Stimulated activated naive CD4-positive, alpha-beta T cell treated with Interleukin-2 at 50 U/mL for 16 hours (primary cell): Measurements from ENCODE around the gene TPR.
"Not testable (repeated sequence)": the region's sequence is repeated elsewhere in the genome, so short reads cannot be mapped to it uniquely, and the experiment has no call there.

Experiments
- DNase-seq: peaks from one replicate; lab custom pipeline; 2025; lab: John Stamatoyannopoulos, UW

The TPR gene

DNA sequence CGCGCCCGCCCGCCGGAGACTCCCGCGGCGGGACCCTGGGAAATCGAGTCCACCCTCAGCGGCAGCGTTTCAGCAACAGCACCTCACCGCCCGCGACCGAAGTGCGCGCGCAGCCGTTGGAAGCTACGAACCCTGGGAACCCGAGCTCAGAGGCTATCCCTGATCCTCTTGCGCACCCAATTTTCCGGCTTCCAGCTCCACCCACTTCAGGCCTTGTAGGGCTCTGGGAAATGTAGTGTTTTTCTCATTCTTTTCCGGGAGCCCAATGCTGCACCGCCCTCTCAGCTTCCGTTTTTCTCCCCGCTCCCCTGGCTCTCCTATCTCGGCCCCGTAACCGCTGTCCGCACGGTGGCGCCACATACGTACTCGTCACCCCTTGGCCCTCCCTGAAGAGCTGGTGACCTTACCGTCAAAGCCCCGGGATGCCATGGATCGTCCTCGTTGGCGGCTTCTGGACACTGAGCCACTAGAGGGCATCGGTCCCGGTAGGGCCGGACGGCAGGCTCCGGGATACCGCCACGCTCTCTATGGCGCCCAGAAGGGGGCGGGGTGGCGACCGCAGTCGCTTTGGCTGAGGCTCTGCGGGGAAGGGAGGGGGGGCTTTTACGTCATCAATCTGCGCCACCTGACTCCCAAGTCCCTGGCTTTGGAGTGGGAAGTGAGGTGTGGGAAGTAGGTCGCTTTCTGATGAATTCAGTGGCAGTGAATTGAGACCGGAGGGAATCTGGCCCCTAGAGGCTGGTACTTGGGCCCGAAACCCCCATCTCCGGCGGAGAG is at the start of gene TPR, which contains the start of gene ODR4:
Gene TPR (minus strand): TSS at position 102 of the 777 bp plus-strand sequence. CDS start 225 bp downstream, outside the sequence.
Gene ODR4 (plus strand): TSS at position 687 of the 777 bp plus-strand sequence. CDS start 3,948 bp downstream, outside the sequence.
- DNase-seq: peak; percentile 98

DNA sequence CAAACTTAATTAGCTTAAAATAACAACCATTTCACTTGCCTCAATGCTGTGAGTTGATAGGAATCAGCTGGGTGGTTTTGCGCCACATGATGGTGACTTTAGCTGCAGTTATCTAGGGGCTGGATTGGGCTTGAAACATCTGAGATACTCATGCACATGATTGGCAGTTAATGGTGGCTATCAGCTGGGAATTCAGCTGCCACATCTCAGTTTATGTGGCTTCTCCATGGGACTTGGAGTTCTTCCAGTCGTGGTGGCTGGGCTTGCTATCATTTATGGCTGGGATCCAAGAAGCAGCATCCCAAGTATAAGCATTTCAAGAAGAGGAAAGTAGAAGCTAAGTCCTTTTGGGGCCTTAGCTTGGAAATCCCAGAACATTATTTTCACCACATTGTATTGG is 49.5 kb upstream of the TPR start:
- DNase-seq: no peak

DNA sequence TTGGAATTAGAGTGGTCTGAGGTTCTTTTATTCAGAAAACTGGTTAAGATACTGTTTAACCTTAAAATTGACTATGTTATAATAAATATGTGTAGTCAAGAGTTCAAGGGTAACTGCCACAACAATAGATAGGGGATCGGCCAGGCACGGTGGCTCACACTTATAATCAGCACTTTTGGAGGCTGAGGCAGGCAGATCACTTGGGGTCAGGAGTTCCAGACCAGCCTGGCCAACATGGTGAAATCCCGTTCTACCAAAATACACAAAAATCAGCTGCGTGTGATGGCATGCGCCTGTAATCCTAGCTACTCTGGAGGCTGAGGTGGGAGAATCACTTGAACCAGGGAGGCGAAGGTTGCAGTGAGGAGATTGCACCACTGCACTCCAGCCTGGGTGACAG is 46.4 kb upstream of the TPR start:
- no peak for DNase-seq

DNA sequence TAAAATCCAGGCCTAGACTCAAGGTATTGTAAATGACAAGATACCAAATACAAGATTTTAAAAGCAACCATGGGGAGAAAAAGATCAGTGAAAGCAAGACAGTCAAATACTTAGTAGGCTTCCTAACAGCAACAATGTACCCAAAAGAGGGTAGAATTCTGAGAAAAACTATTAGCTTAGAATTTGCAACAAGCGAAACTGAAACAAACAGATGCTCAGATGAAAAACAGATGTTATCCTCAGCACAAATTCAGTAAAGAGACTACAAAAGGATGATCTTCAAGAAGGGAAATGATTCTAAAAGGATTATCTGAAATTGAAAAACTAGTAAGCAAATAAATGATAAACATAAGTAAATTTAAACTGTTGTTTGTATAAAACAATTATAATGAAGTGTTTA is 45.9 kb upstream of the TPR start:
- no peak for DNase-seq

DNA sequence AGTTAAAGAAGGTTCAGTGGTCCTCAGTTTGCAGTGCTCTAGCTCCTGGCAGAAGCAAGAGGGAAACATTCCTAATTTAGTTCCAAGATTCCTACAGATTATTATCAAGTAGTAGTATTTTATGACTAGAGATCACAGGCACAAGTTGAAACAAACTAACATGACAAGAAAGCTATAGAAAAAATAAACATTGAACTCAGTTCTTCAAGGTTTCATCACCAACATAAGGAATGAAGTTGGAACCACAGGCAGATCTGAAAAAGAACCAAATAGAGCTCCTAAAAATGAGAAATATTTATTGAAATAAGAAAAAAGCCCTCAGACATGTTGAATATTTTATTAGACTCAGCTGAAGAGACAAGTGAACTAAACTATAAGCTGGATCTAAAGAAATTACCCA is 45.3 kb upstream of the TPR start:
- no peak for DNase-seq

DNA sequence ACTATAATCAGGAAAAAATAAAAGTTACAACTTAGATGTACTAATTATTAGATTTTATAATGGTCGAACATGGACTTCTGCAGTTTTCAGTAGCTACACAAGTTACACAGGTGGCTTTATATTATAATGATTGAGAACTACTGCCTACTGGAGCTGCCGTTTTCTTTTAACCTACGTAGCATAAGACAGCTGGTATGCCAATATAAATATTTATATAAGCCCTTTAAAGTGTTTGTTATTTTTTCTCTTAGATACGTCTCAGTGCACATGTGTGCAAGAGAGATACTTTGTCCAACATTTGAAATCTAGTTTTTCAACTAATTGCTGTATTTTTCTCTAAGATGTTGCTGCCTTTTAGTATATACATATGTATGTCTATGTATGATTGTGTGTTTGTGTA is 43.5 kb upstream of the TPR start:
- DNase-seq: no peak

DNA sequence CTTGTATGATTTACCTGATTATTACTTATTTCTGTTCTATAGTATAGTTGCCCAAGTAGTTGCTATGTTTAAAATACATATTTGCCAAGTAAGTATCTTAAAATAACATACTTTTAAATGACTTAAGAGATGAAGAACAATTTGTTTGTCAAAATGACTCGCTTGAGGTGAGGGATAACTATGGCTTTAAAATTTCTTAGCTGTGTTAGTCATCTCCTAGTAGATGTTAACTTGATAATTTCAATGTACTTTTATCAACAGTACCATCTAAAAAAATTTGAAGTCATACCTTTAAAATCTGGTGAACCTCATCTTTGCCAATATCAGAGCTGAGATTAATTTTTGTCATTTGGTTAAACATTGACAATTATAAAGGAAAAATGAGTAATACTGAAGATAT is 38.3 kb upstream of the TPR start:
- no peak for DNase-seq

DNA sequence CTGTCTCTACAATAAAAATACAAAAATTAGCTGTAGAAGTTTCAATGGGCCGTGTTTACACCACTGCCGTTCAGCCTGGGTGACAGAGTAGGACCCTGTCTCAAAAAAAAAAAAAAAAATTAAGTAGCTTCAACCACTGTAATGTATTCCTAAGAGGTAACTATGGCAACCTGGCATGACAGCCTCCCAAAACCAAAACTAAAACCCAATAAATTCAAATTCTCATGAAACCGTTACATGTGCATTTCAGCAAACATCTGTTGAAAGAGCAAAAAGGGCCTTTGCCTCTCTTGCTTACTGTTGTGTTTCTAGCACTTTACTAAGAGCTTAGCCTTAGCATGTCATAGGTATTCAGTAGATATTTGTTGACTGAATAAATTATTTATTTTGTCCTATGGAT is 34.0 kb upstream of the TPR start:
- DNase-seq: no peak

DNA sequence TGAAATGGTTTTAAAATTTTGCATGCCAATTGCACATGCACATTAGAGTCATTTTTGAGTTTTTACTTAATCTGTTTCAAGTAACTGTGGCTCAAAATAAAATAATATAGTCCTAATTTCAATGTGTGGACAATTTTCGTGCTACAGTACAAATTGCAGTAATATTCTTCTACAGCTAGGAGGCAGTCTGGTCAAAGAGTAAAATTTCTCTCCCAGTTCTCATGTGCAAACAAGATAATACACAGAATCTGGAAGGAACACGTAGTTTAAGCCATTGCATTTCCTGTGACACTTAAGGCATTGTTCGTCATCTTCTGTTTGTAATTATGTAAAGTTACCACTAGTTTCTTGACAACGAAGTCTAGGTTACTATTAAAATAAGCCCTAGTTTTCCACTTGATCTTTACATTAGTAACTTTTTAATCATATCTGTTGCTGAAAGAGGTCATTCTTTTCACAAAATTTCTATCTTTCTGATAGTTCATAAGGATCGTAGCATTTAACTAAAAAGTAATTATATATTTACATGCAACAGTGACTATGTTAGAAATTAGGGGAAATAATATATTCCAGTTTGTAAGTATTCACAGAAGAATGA is 29.5 kb upstream of the TPR start:
- no peak for DNase-seq

DNA sequence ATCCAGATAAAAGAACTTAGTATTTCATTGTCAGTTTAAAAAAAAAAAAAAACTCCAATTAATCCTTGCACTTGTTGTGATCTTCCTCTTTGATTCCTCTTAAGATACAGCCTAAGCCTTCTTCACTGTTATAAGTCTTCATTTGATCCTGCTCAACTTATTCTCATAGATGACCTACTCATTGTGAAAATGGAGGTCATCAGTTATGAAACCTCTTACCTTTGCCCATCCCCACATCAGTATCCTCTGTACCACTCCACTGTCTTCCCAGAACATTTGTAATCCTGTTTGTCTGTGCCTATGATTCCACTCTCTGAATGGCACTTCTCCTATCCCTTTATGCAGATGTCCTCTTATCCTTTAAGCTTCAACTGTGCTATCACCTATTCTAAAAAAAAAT is 28.6 kb upstream of the TPR start:
- no peak for DNase-seq

DNA sequence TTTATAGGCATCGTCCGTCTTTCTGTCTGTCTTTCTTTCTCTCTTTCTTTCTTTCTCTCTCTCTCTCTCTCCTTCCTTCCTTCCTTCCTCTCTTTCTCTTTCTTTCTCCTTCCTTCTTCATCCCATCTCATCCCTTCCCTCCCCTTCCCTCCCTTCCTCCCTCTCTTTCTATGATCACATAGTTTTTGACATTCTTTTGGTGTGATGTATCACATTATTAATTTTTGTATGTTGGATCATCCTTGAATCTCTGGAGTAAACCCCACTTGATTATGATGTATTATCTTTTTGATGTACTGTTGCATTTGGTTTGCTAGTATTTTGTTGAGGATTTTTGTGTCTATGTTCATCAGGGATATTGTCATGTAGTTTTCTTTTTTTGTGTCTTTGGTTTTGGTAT is 26.4 kb upstream of the TPR start:
- DNase-seq: not testable (repeated sequence)

DNA sequence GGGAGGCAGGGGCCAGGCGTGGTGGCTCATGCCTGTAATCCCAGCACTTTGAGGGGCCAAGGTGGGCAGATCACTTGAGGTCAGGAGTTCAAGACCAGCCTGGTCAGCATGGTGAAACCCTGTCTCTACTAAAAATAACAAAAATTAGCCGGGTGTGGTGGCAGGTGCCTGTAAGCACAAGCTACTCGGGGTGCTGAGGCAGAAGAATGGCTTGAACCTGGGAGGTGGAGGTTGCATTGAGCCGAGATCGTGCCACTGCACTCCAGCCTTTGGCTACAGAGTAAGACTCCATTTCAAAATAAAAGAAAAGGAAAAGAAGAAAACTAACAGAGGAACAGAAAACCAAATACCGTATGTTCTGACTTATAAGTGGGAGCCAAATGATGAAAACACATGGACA is 17.7 kb upstream of the TPR start:
- not testable (repeated sequence) for DNase-seq

DNA sequence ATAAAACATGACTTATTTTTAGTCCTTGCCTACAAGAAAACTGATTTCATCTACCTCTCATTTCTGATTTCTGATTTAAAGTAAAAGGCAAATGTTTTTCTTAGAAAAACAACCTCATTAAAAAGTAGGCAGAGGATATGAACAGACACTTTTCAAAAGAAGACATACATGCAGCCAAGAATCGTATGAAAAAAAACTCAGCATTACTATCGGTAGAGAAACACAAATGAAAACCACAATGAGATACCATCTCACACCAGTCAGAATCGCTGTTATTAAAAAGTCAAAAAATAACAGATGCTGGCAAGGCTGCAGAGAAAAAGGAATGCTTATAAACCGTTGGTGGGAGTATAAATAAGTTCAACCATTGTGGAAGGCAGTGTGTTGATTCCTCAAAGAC is 16.8 kb upstream of the TPR start:
- DNase-seq: no peak

DNA sequence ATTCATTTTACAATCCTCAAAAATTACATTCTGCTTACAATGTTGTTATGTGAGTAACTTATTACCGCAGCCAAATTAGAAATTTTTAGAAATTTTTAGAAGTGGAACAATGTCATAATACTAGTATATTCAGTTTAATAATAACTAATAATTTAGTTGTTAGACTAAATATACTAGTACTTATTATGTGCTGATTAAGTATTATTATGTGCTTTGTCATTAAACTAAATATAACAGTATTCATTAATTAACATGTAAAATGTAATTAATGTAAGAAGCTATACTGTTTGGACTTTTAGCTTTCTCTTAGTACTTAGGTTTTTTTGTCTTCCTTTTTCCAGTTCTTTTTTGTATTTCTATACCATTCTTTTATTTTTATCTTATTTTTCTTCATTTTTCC is 15.9 kb upstream of the TPR start:
- no peak for DNase-seq

DNA sequence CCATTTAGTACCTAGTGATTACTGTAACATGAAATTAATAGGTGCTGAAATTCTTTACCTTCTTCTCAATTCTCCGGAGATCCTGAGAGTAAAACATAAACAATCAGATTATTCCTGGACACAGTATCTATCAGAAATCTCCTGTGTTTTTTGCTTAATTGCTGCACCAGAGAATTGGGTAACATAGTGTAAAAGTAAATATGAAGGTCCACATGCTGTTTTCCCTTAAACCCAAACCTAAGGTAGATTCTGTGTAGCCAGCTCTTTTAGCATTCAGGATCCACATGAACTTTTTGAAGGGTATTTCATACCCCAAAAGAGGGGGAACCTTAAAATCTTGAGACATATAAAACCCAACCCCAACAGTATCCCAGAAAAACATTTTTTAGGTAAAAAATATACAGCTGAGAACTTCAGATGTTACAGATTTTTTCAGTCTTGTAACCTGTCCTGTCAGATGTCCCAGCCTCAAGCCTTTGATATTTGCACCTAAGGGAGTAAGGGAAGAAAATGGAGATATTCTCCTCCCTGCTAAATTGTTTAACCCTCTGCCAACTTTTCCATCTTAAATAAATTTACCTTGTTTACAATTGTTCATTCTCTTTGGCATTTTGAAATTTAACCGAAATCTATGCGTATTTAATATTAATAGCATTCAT is 11.8 kb upstream of the TPR start:
- no peak for DNase-seq

DNA sequence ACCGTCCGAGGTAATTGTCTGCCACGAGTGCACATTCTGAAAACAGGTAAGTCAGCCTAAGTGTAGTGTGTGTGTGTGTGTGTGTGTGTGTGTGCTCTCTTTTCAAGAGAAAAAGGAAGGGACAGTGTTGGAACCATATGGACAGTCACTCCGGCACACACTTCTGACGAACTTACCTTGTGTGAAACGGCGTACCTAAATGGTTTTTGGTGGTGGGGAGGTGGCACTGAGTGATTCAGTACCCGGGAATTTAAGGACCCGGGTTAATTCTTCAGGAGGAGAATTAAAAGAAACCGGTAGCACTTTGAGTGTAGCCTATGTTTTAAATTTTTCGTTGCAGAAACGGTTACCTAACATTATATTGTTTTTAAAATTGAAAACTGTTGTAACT is 871 bp upstream of the TPR start:
- DNase-seq: peak; percentile 28

DNA sequence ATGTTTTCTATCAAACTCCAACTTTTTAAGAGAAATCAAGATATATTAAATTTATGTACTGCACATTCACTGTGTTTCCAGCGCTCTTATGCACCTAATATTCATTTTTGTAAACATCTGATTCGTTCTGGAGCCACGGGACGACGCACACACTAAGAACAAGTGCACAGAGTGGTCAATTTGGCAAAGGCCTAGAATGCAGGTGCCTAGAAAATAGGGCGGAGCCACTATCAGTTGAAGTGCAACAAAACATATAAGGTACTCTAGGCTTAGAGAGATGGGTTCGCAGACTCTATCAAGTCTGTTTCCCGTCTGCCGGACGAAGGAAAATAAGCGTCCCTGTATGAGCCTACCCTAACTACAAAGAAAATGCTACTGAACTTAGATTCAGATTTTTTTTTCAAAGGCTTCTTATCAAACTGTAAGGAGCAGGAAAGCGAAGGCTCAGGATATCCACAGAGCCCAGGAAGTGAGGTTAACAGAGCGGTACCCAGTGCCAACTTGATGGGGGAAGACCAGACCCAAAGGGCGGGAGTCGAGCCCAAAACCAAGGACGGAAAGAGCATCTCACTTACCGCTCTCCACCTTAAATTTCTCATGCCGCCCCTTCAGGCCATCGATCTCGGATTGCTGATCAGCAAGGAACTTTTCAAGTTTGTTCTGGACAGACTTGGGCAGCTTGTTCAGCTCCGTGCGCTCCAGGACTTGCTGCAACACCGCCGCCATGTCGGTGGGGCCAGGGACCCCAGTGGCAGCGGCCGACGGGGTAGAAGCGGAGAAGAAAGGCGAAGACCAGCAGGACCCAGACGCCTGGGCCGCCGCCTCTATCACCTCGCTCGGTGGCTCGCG is 526 bp downstream of the TPR start:
- DNase-seq: peak; percentile 42

DNA sequence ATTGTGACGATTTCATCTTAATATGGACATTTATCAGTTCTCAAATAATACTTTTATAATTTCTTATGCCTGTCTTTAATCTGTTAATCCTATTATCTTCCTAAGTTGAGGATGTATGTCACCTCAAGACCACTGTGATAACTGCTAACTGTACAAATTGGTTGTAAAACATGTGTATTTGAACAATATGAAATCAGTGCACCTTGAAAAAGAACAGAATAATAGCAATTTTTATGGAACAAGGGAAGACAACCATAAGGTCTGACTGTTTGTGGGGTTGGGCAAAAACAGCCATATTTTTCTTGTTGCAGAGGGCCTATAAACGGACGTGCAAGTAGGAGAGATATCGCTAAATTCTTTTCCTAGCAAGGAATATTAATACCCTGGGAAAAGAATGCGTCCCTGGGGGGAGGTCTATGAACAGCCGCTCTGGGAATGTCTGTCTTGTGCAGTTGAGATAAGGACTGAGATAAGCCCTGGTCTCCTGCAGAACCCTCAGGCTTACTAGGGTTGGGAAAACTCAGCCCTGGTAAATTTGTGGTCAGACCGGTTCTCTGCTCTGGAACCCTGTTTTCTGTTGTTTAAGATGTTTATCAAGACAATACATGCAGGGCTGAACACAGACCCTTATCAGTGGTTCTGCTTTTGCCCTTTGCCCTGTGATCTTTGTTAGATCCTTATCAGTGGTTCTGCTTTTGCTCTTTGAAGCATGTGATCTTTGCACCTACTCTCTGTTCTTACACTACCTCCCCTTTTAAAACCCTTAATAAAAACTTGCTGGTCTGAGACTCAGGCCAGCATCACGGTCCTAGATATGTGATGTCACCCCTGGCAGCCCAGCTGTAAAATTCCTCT is 27.0 kb downstream of the TPR start:
- not testable (repeated sequence) for DNase-seq

DNA sequence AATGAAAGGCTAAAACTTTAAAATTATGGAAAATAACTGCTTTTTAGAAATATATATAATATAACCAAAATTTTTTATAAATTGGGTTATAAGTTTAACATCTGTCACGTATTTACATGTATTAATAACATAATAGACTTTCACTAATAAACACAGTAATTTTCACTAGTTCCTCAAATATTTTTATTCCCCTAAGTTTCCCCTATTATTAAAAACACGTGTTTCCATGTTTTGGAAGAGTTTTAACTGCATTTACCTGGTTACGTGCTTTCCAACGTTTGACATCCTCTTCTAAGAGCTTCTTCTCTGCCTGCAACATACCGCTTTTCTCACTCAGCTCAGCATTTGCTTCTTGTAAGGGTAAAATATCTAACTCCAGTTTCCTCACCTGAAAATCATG is 34.3 kb downstream of the TPR start:
- DNase-seq: no peak

DNA sequence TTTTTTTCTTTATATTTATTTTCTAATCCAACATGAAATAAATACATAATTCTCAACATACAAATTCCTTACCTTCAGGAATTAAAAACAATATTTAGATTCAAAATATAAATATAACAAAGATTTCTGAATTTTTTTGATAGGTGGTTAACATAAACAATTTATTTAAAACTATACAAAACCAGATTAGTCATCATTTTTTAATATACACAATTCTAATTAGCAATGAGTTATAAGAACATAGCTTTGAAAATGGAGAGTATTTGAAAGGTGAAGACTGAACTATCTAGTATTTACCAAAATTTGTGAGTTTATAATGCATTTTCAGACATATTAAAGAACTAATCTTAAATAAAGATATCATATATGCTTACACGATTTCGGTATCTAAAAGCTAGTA is 37.5 kb downstream of the TPR start:
- DNase-seq: no peak

DNA sequence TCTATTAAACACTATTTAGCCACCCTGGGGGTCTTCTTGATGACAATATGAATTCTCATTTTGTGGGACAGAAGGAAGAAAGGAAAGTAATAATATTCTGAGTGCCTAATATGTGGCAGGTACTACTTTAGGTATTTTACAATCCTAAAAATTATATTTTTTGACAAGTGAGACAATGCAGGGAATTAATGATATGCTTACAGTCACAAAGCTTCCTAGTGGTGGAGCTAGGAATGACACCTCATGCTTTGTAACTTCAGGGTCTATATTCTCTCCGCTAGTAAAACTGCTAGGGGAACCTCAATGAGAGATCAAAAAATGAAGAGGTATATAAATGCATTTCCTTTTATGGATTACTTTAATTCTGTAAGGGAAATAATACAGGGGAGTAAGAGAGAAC is 44.3 kb downstream of the TPR start:
- DNase-seq: no peak
